GM18499 (cell line): Measurements from ENCODE around the gene RGS16.

Experiments used
- ATAC-seq: cut with Tn5 transposase; IDR thresholded peaks from one replicate; pipeline ENCODE4 v1.9.1; 2021; ENCODE audit warnings: moderate number of reproducible peaks; ENCODE audit not compliant: insufficient read depth, unreplicated experiment

RGS16 gene

DNA sequence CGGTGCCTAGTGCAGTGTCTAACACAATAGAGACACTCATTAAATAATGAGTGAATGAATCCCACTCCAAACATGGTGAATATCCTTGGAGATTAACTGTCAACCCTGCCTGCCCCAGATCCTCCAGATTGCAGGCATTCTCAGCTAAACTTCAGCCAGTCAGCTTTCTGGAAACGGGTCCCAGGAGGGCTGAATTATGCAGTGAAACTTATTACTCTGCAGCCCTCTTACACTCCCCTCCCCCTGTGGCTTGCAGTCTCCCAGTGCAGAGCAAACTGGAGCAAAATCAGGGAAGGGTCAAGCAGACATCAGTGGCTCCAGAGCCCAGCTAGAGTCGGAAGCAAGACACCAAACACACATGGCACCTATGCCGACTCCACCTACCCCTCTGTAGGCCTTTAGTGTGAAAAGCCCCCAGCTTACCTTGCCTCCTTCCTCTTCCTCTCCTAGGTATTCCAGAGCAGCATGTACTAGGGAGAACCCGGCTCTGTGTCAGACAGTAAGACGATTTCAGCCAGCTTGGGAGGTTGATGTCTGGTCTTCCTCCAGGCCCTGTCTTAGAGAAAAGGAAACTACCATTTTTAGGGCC is 6.5 kb upstream of the RGS16 start:
- no peak for ATAC-seq

DNA sequence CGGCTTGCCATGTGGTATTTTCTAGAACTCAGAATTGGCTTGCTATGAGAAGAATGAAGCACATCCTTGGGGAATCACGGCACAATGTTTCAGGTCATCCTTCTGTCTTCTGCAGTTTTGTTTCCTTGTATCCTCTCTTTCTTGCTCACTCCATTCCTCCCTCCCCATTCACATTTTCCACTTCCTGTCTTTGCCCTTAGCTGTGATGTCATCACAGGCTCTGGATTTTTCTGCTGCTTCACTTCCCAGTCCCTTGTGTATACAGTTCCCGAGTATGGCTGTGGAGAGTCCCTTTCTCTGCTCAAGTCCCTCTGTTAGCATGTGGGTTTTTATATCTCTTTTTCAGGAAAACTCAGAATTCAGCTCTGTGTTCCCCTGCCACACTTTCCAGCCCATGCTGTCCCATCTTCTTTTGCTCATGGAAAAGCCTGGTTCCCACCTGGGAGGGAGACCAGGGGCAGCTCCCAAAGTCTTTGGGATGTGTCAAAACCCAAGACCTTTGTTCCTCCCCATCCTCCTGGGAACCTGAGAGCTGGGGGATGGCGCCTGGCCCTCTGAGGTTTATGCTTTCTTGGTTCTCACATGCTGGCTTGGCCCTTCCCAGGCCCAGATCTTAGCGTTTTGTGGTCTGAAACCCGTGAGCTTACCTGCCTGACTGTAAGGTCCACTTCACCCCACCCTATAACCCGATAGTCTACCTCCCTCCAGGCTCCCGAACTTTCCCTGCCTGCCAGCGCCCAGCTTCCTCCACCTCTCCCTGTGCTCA is 4.8 kb upstream of the RGS16 start:
- no peak for ATAC-seq

DNA sequence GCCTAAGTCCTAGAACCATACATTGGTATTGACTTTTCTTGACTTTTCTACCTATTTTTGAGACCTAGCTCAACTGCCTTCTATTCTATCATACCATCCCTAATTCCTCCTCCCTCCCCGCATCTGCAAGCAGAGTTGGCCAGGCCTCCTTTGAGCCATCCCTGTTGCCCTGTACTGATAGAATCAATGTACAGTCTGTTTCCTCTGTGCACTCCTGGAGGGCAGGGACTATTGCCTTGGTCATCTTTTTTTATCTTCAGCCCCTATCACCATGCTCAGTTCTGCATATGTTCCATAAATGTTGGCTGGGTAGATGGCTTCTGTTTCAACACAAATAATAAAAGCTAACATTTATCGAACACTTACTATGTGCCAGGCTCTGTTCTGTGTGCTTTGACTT is 4.0 kb upstream of the RGS16 start:
- no peak for ATAC-seq

DNA sequence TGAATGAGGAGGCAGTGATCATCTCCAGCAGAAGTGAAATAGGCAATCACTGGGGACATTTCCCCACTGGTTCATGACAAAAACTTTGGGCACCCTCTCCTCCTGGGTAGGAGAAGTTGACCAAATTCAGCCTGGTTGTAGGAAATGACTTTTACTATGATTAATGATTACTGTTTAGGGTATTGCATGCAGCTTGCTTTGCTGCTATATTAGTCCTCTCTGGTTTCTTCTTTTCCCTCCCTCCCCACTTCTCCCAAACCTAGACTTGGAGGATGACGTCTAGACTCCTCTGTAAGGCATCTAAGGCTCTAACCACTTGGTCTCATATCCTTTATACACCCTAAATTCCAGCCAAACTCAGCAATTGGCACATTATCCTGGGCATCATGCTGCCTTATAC is 3.4 kb upstream of the RGS16 start:
- ATAC-seq = no peak

DNA sequence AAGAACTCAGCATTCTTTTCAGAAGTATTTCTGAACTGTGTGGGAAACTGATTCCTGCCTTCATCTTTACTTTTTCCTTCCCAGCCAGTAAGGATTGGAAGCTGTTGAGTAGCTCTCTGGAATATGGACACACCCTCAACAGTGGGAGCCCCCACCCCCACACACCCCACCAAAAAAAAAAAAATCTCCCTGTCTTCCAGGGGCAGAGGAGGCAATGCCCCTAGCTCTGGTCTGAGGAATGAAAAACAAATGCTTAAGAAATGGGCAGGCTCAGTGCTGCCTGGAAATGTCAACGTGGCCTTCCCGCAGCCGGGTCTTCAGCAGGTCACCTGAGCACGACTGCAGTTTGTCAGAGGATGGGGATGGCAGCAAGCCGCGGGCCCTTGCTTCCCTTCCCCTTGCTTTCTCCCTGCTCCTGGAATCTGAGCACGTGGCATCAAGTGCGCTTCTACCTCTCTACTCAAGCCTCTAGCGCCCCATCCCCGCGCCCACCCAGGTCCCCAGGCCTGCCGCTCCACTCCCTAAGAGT is 479 bp downstream of the RGS16 start:
- ATAC-seq = no peak

DNA sequence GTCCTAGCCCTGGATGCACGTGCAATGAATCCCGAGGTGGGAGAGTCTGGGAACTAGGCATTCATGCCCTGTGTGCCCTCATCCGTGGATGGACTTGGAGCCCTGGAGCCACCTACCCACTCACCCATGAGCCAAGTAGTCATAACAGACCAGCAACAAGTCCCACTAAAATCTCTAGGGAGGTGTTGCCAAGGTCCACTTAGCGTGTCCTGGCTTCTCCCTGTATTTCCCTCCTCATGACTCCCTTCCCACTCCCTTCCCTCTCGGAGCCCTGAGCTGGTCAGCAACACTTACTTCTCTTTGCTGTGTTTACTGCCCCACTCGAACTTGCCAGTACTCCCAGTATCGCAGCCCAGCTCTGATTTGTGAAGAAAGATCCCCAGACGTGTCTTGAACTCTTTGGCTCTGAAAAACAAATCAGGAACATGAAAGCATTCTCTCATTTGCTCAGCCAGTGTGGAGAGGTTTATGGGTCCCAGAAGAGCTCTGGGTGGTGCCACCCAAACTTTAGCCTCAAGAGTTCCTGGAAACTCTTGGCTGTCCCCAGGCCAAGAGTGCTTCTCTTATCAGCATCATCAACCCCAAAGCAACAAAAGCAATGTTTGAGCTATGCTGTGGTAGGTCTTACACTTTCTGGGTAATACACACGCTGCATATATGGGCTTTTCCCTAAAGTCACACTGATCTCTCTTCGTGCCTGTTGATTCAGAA is 1.1 kb downstream of the RGS16 start:
- ATAC-seq = no peak

DNA sequence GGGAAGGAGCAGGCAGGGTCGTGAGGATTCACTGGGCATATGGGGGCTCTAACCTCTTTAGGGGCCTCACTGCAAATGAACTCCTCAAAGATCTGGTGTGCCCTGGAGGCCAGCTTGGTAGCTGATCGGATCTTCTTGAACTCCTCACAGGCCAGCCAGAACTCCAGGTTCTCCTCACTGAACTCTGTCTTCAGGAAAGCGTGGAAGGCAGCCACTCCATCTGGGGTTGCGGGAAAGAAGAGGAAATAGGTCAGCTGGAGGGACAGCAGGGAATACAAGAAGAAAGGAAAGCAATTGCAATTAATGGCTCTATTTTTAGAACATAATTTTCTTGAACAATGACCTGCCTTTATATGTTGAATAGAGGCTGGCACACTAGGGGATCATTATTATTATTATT is 2.3 kb downstream of the RGS16 start:
- ATAC-seq = no peak

DNA sequence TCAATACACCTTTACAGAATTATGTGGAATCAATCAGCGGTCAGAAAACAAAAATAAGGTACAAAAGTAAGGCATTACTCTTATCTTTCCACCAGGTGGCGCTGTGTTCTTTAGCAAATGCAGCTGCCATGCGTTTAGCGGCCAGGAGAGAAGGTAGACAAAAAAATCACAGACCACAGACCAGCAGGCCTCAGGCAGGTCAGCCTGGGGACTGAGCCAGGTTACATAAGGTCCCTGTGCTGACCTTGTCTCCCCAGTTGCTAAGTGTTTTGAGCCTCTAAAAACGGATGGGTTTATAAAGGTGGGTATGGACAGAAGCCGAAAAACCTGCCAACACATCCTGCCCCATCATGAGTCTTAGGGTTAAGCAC is 2.8 kb downstream of the RGS16 start:
- no peak for ATAC-seq

DNA sequence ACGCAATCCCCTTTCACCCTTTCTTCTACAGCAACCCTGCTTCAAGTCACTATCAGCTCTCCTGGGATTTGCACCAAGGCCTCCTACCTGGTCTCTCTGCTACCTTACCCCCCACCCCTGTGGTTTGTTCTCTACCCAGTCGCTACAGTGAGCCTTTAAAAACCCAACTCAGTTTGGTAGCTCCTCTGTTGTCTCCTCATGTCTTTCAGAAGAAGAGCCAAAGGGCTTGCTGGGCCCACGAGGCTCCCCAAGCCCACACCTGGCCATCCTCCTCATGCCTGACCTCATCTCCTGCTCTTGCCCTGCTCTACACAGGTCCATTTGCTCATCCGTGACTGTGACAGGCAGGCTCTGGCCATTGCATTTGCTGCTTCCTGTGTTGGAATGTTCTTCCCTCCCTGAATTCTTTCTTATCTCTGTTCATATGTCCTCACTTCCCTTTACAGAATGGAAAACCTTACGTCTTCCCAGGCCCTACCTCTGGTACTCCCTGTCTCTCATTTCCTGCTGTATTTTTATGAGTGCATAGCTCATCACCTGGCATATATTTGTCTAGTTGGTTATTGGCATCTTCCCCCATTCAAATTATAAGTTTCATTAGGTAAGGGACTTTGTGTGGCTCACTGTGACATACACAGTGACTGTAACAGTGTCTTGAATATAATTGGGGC is 3.3 kb downstream of the RGS16 start:
- no peak for ATAC-seq

DNA sequence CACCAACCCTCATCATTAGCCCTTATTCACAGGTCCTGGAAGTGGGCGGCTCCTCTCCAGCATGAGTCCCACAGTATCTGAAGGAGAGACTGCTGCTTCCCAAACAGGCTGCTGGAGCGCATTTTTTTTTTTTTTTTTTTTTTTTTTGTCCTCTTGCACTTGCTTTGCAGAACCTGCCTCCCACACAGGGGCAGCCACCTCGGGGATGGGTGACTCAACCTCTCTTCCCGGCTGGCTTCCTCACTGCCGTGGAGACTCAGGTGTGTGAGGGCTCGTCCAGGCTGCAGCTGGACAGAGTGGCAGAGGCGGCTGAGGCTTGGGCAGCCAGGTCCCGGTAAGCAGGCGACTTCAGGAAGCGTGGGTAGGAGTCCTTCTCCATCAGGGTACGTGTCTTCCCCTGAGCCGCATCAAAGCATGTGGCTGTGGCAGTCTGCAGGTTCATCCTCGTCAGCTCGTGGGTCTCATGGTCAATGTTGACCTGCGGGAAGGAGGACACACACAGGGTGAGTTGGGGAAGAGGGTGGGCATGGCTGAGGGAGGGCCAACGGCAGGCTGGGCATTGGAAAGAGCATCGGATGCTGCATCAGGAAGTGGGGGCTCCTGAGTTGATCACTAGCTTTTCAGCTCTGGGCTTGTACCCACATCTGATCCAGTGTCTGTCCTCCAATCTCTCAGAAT is 4.0 kb downstream of the RGS16 start:
- no peak for ATAC-seq

DNA sequence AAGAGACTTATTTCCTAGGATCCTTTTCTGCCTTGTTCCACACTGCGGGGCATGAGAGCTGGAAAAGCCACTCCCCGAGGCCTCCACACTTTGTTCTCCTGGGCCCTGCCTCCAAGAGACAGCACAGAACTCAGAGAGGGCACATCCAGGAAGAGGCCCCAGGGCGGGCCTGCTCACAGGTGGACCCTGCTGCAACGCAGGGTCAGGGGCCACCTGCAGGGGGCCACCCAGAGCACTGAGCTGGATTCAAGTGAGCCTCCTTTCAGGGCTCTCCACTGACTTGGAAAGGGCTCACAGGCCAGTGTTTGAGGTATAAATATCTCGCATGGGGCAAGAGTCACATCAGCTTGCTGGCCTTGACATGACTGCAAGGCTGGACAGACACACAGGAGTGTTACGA is 4.8 kb downstream of the RGS16 start:
- ATAC-seq = no peak

DNA sequence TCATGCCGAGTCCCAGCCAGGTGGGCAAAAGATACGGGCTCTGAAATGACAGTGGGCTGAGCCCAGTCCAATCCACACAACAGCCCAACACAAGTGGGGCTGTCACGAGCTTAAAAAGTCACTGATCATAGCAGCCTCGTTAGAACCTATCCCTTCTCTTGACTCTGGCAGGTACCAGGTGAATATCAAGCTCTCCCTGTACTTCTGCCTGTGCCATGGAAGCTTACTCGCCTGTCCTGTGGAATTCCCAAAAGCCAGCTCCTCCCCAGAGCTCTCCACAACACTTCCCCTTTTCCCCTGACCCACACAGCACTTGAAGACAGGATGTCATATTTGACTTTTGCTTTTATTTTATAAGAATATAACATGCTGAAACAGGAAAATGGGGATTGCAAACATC is 5.9 kb downstream of the RGS16 start:
- no peak for ATAC-seq

DNA sequence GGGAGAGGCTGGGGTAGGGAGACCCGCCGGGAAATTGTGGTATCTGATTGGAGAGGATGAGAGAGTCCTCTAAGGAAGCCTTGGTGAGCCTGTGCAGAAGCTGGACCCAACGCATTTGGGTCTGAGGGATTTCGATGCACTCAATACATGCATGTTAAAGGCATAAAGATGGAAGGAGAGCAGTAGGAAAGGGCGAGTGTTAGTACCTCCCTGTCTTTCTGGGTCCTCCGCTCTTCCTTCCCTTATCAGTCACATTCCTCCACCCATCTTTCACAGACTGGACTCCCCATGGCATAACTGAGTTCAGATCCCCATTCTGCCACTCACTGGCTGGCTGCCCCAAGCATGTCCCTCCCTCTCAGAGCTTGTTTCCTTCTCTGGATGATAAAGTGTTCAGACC is 7.3 kb downstream of the RGS16 start:
- ATAC-seq = no peak

DNA sequence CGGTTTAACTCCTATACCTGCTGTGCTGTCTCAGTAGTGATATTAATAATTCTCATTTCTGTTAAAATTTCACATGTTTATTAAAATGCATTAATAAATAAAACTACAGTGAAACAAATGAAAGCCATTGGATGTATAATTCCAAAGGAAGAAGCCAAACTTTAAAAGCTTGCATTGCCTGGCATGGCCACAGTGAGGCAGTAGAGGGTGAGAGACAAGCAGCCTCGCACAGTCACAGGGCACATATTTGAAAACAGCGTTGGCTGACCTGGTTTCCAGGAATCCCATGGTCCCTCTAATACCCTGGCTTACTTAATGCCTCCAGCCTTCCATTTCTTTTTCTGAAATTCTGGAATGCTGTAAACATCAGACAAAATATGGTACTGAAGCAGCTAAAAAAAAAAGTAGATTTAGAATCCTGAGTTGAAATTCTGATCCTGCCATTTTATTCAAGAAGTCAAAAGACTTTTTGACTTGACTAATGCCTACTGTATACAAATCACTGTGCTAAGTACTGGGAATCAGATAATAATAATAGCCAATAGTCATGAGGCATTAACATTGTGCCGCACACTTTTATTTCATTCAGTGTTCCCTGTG is 8.4 kb downstream of the RGS16 start:
- no peak for ATAC-seq

DNA sequence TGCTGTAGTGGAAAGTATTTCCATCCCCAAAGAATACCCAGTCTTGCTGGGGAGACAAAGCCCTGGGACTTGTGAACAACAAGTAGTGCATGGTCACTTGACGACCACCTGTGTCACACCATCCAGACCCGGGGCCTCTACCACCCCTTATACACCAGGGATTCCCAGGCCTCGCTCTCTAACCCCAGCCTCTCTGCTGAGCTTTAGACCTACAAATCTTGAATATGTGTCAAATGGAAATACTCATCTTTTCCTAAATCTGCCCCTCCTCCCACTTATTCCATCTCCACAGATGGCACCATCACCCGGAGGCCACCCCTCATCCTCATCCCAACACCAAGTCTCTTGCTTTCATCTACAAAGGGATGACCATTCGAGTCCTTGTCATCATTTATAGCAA is 14.3 kb downstream of the RGS16 start:
- no peak for ATAC-seq

DNA sequence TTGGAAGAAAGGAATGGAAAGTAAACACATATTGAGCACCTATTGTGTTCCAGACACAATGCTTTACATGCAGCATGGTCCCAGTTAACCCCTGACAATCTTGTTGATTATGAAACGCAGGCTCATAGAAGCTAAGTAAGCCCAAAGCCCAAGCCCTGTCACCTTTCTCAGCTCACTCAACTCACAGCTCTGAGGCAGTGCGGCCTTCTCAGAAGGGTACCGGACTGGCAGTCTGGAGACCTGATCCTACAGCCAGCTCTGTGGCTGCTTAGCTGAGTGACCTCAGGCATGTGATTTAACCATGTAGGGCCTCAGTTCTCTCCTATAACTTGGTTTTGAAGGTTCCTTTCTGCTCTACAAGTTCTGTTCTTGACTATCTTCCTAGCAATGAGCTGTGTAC is 14.7 kb downstream of the RGS16 start:
- peak; percentile 7 for ATAC-seq

DNA sequence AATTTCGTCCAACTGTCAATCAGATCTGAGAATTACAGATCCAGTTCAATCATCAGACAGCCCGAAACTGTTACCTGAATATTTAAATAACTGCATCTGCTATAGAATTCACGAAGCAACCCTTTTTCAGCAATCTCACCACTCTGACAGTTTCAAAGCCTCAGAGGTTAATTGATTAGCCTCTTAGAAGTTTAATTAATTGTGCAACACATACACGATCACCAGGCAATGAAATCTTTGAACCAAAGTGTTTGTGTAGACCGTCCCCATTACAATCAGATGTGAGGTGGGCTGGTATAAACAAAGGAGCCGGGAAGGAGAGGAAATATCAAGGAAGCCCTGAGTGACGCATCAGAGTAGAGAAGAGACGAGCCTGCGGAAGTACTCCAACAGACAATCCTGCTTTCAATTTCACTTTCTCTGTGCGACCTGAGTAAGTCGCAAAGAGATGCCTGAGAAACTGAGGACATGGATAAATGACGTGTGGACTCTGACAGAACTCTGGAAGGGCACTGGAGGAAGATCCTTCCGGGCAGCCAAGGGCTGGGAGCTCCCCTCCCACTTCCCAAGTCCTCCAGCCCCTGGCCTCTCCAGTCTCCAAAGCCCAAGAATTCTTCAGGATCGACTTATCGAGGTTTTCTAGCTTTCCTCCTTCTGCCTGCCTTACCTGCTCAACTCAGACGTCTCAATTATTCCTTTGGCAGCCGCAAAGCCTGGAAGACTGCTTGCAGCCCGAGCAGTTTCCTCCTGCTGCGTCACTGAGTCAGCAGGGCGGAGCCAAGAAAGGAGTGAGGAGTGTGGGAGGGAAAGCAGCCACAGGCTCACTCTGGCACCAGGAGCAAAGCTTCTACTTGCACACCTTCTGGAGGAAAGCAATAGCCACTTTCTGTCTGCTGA is 15.4 kb downstream of the RGS16 start, which contains the start of gene RNASEL:
Gene RNASEL (minus strand): TSS at position 757 of the 897 bp plus-strand sequence. CDS start 2,450 bp downstream, outside the sequence.
- ATAC-seq = peak; percentile 52

DNA sequence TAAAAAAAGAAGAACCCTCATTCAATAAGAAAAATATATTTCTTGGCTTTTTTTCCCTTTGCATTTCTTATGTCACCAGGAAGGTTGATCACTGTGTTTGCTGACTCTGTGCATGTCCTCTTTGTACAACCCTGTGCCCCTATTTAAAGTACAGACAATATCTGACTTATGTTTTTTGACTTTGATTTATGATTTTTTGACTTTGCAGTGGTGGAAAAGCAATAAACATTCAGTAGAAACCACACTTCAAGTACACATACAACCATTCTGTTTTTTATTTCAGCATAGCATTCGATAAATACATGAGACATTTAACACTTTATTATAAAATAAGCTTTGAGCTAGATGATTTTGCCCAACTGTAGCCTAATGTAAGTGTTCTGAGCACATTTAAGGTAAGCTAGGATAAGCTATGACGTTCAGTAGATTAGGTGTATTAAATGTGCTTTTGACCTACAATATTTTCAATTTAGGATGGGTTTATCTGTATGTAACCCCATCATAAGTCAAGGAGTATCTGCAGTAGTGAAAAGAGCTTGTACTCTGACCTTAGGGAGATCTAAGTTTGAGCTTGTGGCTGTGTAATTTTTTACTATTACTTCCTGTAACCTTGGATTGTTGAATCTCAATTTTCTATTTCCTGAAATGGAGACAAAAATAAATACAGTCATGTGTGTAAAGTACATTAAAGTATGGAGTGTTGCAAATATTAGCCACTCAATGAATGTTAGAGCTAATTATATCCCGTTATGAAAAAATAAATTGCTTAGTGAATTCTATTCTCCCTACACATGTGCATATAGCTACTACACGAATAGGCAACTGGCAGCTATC is 16.3 kb downstream of the RGS16 start:
- no peak for ATAC-seq
